SK-N-SH (cell line): ENCODE results near the gene WIPI1. TPM values are rescaled to one million over a fixed set of nuclear protein-coding genes. Genes with fewer than 3 reads are reported as not detected.

ENCODE experiments used
- CTCF ChIA-PET: fragments of 300-600, 350-600 bp; formaldehyde crosslinking; extraction: SDS; loops from one replicate; lab custom pipeline; 2021; lab: Yijun Ruan, JAX
- POLR2A ChIA-PET: fragments of 350-600 bp; sonication (Branson Sonifier 250); formaldehyde crosslinking; extraction: SDS; loops from one replicate; lab custom pipeline; 2020; ENCODE audit warnings: antibody characterized with exemption, inconsistent platforms; lab: Yijun Ruan, JAX
- DNase-seq: peaks from one replicate; pipeline ENCODE4 v3.0.0; 2012
- H2AFZ ChIP-seq: fragments of 200-600 bp; sonication (generic); 2 replicates; pipeline ENCODE4 v1.8.1; 2016; ENCODE audit warnings: antibody characterized with exemption, mild to moderate bottlenecking, low read depth
- H3F3A ChIP-seq: fragments of 200-600 bp; sonication (generic); replicated peaks from 2 replicates; pipeline ENCODE3; 2016; ENCODE audit warnings: antibody characterized with exemption, mild to moderate bottlenecking; ENCODE audit not compliant: insufficient read depth
- H3K27ac ChIP-seq, 2 experiments: fragments of 200-500 bp in 1 of 2; fragments of 200-600 bp in 1 of 2; sonication (Bioruptor generic) in 1 of 2; sonication (generic), shearing (Covaris generic) in 1 of 2; 2 replicates each; pipeline versions ENCODE4 v1.5.1 to v1.6.1; 2014 to 2016; ENCODE audit warnings: low read depth in 2 of 2, inconsistent platforms in 1 of 2, low read length in 1 of 2, mild to moderate bottlenecking in 1 of 2, mixed read lengths in 1 of 2
- H3K27me3 ChIP-seq: fragments of 200-600 bp; sonication (generic), shearing (Covaris generic); 2 replicates; pipeline ENCODE4 v1.6.1; 2016; ENCODE audit warnings: mixed run types; ENCODE audit not compliant: insufficient read depth
- H3K36me3 ChIP-seq, 2 experiments: fragments of 200-500 bp in 1 of 2; fragments of 200-600 bp in 1 of 2; sonication (Bioruptor generic) in 1 of 2; sonication (generic) in 1 of 2; replicated peaks in 1 of 2; 2 replicates each; pipeline versions ENCODE3 to v1.5.1; 2014 to 2016; ENCODE audit warnings: low read length in 1 of 2, mild to moderate bottlenecking in 1 of 2; ENCODE audit not compliant: insufficient read depth in 2 of 2, control insufficient read depth in 1 of 2
- H3K4me1 ChIP-seq, 2 experiments: fragments of 200-500 bp in 1 of 2; fragments of 200-600 bp in 1 of 2; sonication (Bioruptor generic) in 1 of 2; sonication (generic), shearing (Covaris generic) in 1 of 2; 2 replicates each; pipeline versions ENCODE4 v1.5.1 to v1.6.1; 2014 to 2016; ENCODE audit warnings: low read depth in 1 of 2, low read length in 1 of 2, mixed run types in 1 of 2; ENCODE audit not compliant: insufficient read depth in 2 of 2, control insufficient read depth in 1 of 2
- H3K4me2 ChIP-seq: fragments of 200-600 bp; sonication (generic), shearing (Covaris generic); 2 replicates; pipeline ENCODE4 v1.6.1; 2017; ENCODE audit warnings: mixed run types
- H3K4me3 ChIP-seq, 2 experiments: fragments of 200-500 bp in 1 of 2; fragments of 200-600 bp in 1 of 2; sonication (Bioruptor generic) in 1 of 2; sonication (generic), shearing (Covaris generic) in 1 of 2; 2 replicates each; pipeline versions ENCODE4 v1.5.1 to v1.8.1; 2014 to 2016; ENCODE audit warnings: low read depth in 2 of 2, inconsistent platforms in 1 of 2, low read length in 1 of 2, mild to moderate bottlenecking in 1 of 2, mixed read lengths in 1 of 2, moderate library complexity in 1 of 2
- H3K79me2 ChIP-seq: fragments of 200-600 bp; sonication (generic); 2 replicates; pipeline ENCODE4 v1.8.1; 2017; ENCODE audit warnings: mild to moderate bottlenecking; ENCODE audit not compliant: insufficient read depth
- H3K9ac ChIP-seq: fragments of 200-600 bp; sonication (generic); 2 replicates; pipeline ENCODE4 v1.6.1; 2017; ENCODE audit warnings: mixed run types
- H3K9me2 ChIP-seq: fragments of 200-600 bp; sonication (generic); 2 replicates; pipeline ENCODE4 v1.6.1; 2017; ENCODE audit warnings: mixed run types
- H3K9me3 ChIP-seq: fragments of 200-600 bp; sonication (generic); 2 replicates; pipeline ENCODE4 v1.6.1; 2017; ENCODE audit warnings: mixed run types, mild to moderate bottlenecking, moderate library complexity
- H4K20me1 ChIP-seq: fragments of 200-600 bp; sonication (generic); 2 replicates; pipeline ENCODE4 v1.6.1; 2017; ENCODE audit warnings: mild to moderate bottlenecking, mixed run types; ENCODE audit not compliant: insufficient read depth
- ELF1 ChIP-seq: IDR thresholded peaks from 2 replicates; pipeline ENCODE4 v1.4.0; 2012
- EP300 ChIP-seq, 2 experiments: IDR thresholded peaks; 2 replicates each; pipeline versions ENCODE4 v1.4.0 to v1.6.1; 2012; ENCODE audit warnings: borderline replicate concordance in 1 of 2, low read depth in 1 of 2, low read length in 1 of 2
- GABPA ChIP-seq: IDR thresholded peaks from 2 replicates; pipeline ENCODE4 v1.4.0; 2012; ENCODE audit warnings: low read depth, mild to moderate bottlenecking
- GATA2 ChIP-seq: sonication (generic); formaldehyde crosslinking; IDR thresholded peaks from 2 replicates; pipeline ENCODE4 v1.5.0; 2020; ENCODE audit warnings: mild to moderate bottlenecking, missing genetic modification reagents
- MXI1 ChIP-seq: IDR thresholded peaks from 2 replicates; pipeline ENCODE4 v1.6.1; 2012; ENCODE audit warnings: mild to moderate bottlenecking, low read depth, low read length, improper control_type of control experiment
- RAD21 ChIP-seq: IDR thresholded peaks from 2 replicates; pipeline ENCODE4 v1.6.1; 2012; ENCODE audit warnings: mild to moderate bottlenecking, low read length
- RCOR1 ChIP-seq: fragments of 150-350 bp; IDR thresholded peaks from 2 replicates; pipeline ENCODE4 v1.6.1; 2017; ENCODE audit warnings: antibody characterized with exemption, low read length
- REST ChIP-seq: IDR thresholded peaks from 2 replicates; pipeline ENCODE4 v1.6.1; 2012; ENCODE audit warnings: mild to moderate bottlenecking, low read depth, low read length, moderate library complexity
- RFX5 ChIP-seq: IDR thresholded peaks from 2 replicates; pipeline ENCODE4 v1.6.1; 2012; ENCODE audit warnings: mild to moderate bottlenecking, improper control_type of control experiment, low read length
- SMC3 ChIP-seq: IDR thresholded peaks from 2 replicates; pipeline ENCODE4 v1.6.1; 2012; ENCODE audit warnings: low read depth, low read length, improper control_type of control experiment
- TAF1 ChIP-seq: IDR thresholded peaks from 2 replicates; pipeline ENCODE4 v1.6.1; 2012; ENCODE audit warnings: low read depth, mild to moderate bottlenecking, low read length, moderate library complexity, borderline replicate concordance
- TCF12 ChIP-seq: IDR thresholded peaks from 2 replicates; pipeline ENCODE4 v1.4.0; 2012
- WGBS: methylation state at CpG from one replicate; pipeline ENCODE4 v1.1.6; 2017; ENCODE audit warnings: low lambda C conversion rate; 5-methylcytosine and 5-hydroxymethylcytosine counted together
- polyA plus RNA-seq, 3 experiments: library from polyadenylated mRNA; depleted of rRNA; stranded (reverse); fragments of >200 nt; gene quantifications; 2 replicates each; pipeline ENCODE4 v1.2.3, GENCODE V29; 2012
- TF ChIP-seq, protein P1 (sequence below): fragments of 150-350 bp; IDR thresholded peaks from 2 replicates; pipeline ENCODE4 v1.6.1; 2016; ENCODE audit warnings: mild to moderate bottlenecking, low read depth, low read length
- TF ChIP-seq, protein P2 (sequence below): fragments of 200-600 bp; sonication (generic); IDR thresholded peaks from 2 replicates; pipeline ENCODE4 v1.6.1; 2017; ENCODE audit warnings: antibody characterized with exemption, mild to moderate bottlenecking, moderate library complexity

WIPI1 gene
- polyA plus RNA-seq, 1 of the 3 experiments (the other 2 are of a cell fraction), result 52.7 TPM

DNA sequence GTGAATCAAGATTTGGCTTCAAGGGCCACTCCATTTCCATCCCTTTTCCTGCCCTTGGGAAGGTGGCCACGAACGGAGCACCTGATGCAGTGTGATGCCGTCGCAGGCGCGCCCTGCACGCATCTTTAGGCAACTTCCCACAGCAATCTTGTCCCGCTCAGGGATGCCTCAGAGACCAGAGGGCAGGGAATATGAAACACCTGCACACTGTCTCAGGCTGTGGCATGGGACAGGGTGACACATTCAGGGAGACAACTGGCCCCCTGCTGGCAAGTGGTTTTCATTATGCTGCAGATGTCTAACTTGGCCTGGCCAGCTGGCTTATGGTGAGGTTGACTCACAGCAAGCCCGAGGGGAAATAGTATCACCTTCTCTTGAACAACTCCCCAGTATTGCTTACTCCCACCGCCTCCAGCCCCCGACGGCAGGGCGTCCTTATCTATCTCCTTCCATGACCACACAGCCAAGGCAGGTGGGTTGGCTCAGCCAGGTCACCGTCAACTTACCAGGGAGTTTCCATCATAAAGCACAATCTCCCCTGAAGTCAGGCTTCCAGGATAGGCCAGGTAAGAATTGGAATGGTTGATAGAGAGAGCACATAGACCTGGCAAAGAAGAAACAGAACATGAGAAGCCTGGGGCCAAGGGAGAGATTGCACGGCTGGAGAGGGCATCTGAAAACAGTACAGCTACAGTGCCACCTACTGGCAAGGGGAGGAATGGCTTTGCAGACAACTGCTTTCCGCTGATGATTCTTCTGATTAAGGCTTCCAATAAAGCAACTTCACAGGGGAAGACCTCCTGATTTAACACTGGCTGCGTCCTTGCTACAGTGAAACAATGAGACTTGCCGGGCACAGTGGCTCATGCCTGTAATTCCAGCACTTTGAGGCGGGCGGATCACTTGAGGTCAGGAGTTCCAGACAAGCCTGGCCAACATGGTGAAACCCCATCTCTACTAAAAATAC is 21.1 kb downstream of the WIPI1 start:
- peaks cover 33 to 56% of the 10 kb centered on the region in 2 experiments for H3K36me3 ChIP-seq
- no peak overlapping the region for H3K4me3 ChIP-seq
- H3K9ac ChIP-seq, result no peak overlapping the region
- H3K27ac ChIP-seq, result peak overlapping the region in 1 of 2 experiments; percentile 39; a peak in 1 of 4 replicates
- no peak overlapping the region for H2AFZ ChIP-seq
- H3K79me2 ChIP-seq, result no peaks in the 10 kb centered on the region
- H4K20me1 ChIP-seq, result no peaks in the 10 kb centered on the region
- no peaks in the 10 kb centered on the region for H3F3A ChIP-seq
- 52% methylated on average over 20 of the region's 20 CpGs for WGBS
- H3K4me2 ChIP-seq, result no peak overlapping the region
- H3K9me2 ChIP-seq, result no peaks in the 10 kb centered on the region
- peaks cover 0 to 10% of the 10 kb centered on the region in 2 experiments; a peak in 2 of 4 replicates for H3K4me1 ChIP-seq
- no peaks in the 10 kb centered on the region for H3K9me3 ChIP-seq
- TF ChIP-seq, protein P1, sequence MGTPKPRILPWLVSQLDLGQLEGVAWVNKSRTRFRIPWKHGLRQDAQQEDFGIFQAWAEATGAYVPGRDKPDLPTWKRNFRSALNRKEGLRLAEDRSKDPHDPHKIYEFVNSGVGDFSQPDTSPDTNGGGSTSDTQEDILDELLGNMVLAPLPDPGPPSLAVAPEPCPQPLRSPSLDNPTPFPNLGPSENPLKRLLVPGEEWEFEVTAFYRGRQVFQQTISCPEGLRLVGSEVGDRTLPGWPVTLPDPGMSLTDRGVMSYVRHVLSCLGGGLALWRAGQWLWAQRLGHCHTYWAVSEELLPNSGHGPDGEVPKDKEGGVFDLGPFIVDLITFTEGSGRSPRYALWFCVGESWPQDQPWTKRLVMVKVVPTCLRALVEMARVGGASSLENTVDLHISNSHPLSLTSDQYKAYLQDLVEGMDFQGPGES, result no peak
- TF ChIP-seq, protein P2, sequence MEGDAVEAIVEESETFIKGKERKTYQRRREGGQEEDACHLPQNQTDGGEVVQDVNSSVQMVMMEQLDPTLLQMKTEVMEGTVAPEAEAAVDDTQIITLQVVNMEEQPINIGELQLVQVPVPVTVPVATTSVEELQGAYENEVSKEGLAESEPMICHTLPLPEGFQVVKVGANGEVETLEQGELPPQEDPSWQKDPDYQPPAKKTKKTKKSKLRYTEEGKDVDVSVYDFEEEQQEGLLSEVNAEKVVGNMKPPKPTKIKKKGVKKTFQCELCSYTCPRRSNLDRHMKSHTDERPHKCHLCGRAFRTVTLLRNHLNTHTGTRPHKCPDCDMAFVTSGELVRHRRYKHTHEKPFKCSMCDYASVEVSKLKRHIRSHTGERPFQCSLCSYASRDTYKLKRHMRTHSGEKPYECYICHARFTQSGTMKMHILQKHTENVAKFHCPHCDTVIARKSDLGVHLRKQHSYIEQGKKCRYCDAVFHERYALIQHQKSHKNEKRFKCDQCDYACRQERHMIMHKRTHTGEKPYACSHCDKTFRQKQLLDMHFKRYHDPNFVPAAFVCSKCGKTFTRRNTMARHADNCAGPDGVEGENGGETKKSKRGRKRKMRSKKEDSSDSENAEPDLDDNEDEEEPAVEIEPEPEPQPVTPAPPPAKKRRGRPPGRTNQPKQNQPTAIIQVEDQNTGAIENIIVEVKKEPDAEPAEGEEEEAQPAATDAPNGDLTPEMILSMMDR, result peak; percentile 100
- TF ChIP-seq ELF1 (no peak), MXI1 (no peak), TAF1 (no peak), RAD21 (peak; percentile 89), TCF12 (peak; percentile 77), RFX5 (no peak), GATA2 (CRISPR knock-in tag) (peak; percentile 59), SMC3 (peak; percentile 90), GABPA (no peak), EP300 (IDR thresholded peaks at IDR 0.05; ENCODE audit: borderline replicate concordance in 1 of 2, low read depth in 1 of 2, low read length in 1 of 2) (0 out of 4 replicates have a peak, but pooled peaks of 1 of the 2 experiments have one; percentile 21), RCOR1 (peak; percentile 43; the same call in 1 of the 2 replicates), REST (no peak)
- CTCF ChIA-PET, result interaction anchor here (0.6 to 7.8 kb wide), 56 partner anchors 10 to 324 kb away, joined by 3 to 80 read pairs (median 5); partner anchors contain the start of genes AMZ2, ARSG, SLC16A6 and WIPI1
- POLR2A ChIA-PET, result no interaction called here
- DNase-seq, result peak; percentile 80
- H3K27me3 ChIP-seq, result no peaks in the 10 kb centered on the region
